Raji (cell line): Measurements from ENCODE around the gene MAGEF1.

Source experiments
- POLR2A ChIP-seq: IDR thresholded peaks from 2 replicates; pipeline ENCODE4 v1.6.1; 2011; ENCODE audit warnings: low read depth, low read length, control low read depth; ENCODE audit not compliant: insufficient read depth

Gene MAGEF1

GRCh38 chr3:184737641-184738505, 26.0 kb upstream of the MAGEF1 start:
- TF ChIP-seq POLR2A = no peak

DNA sequence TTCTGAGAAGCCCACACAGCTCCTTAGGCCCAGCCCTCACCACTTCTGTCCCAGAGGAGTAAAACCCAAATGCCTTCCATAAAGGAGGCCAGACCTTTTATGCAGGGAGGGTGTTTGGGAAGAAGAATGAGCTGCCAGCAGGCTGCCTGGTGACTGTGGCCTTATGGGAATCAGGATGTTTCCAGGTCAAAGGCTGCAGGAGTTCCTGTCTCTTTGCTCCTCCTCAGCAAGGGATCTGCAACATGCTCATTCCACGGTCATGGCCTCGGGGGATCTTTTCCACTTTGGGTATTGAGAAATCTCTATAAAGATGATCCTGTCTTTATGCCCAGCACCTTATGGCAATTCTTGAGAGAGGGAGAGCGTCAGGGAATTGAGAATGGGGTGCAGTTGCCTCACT, 25.2 kb upstream of the MAGEF1 start:
- no peak for TF ChIP-seq POLR2A

DNA sequence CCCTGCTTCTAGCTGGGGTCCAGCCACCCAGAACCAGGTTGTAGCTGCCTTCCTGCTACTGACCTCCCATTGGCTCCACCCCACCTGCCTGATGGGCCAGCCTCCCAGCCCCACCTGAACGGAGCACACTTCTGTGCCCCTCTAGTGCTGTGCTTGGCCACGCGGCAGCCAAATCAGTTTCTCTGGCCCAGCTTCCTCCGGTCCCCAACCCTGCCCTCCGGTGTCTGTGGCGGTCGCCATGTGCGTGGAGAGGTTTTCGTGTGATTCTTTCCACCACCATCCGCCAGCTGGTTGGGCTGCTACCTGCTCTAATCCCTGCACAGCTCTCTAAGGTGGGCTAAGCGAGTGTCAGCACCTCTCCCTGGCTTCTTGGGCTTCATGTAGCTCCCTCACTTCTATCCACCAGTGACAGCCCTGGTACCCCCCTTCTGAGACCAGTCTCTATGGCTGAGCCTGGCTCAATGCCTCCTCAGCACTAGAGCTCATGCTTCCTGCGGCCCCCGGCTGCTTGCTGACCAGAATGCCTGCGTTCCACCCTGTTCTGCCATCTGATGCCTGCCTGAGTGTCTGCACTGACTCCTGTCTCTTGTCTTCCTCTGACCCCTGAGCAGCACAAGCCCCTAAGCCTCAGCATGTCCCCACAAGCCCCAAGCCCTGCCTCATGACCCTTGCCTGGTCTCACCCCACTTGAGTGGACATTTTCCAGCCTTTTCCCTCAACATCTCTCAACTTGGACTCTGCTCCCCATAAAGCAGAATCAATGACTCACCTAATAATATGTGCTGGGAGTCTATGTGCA, 23.2 kb upstream of the MAGEF1 start:
- TF ChIP-seq POLR2A = no peak

DNA sequence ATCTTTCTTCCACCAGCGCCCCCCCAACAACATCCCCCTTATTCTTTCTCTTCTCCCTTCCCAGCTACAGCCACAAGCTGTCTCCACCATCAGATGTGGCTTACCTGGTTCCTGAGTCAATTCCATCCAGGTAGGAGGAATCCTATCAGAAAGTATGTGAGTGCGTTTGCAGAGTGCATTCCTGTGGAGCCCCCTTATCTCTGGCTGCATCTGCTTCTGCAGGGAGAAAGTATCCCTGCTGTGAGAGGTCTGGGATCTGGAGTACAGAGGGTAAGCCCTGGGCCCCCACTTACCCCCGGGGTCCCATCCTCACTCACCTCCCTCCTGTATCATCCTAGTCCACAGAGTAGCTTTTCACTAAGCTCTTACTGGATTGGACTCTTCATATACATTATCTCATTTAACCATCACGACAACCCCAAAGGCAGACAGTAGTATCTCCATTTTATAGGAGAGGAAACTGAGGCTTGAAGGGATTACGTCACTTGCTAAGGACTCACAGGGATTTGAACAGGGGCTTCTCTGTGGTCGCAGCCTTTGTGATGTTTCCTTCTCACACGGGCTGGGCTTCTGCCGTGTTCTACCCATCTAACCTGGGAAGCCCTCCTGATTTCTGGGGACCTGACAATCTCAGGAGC, 22.2 kb upstream of the MAGEF1 start:
- no peak for TF ChIP-seq POLR2A

- no peak for TF ChIP-seq POLR2A
These were observed 21.3 kb upstream of the MAGEF1 start for GRCh38 chr3:184733181-184733580.

- no peak for TF ChIP-seq POLR2A
These were observed 20.1 kb upstream of the MAGEF1 start for GRCh38 chr3:184731786-184732537.

GRCh38 chr3:184730924-184731323, 19.1 kb upstream of the MAGEF1 start:
- TF ChIP-seq POLR2A = no peak

DNA sequence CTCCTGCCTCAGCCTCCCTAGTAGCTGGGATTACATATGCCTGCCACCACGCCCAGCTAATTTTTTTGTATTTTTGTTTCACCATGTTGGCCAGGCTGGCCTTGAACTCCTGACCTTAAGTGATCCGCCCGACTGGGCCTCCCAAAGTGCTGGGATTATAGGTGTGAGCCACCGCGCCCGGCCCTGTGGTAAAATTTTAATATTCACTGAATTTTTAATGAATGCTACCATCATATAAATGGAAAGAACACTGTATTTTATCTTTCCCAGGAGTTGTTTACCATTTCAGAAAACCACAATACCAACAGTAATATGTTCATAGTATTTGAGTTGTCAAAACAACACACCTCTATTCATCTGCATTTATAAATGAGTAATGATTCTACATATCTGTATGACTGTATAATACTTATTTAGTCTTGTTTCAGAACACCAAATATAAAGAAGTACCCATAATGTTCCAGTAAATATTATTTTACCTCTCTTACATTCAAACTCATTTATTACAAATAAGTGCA, 16.2 kb upstream of the MAGEF1 start:
- TF ChIP-seq POLR2A = no peak

GRCh38 chr3:184727357-184728009, 15.6 kb upstream of the MAGEF1 start:
- no peak for TF ChIP-seq POLR2A

DNA sequence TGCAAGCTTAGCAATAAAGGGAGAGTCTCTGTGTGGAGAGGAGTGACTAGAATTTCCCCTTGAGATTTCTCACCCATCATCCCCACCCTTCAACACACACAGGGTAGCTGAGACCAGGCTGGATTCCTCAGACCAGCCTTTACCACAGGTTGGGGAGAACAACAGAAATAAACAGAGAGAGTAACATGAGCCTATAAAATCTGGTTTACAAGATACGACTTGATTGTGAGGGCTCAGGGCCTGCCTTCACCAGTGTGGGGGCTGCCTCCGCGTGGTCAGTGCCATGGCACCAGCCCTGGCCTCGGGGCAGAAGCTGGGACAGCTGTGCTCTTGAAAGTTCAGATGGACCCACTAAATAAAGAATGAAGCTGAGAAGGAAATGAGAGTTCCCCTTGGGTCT, 14.6 kb upstream of the MAGEF1 start:
- no peak for TF ChIP-seq POLR2A

GRCh38 chr3:184725176-184725719, 13.4 kb upstream of the MAGEF1 start:
- no peak for TF ChIP-seq POLR2A

GRCh38 chr3:184724699-184725098, 12.8 kb upstream of the MAGEF1 start:
- no peak for TF ChIP-seq POLR2A

- no peak for TF ChIP-seq POLR2A
These were observed 7.8 kb upstream of the MAGEF1 start for GRCh38 chr3:184719709-184720108.

- TF ChIP-seq POLR2A = no peak
These were observed 6.6 kb upstream of the MAGEF1 start for GRCh38 chr3:184718431-184718830.
